Thyroid gland (tissue), 4 donors: ENCODE data around the gene F2R.

Experiments used
- CTCF ChIP-seq, 6 experiments: fragments of 200-600 bp in 3 of 6; fragments of 450-650 bp in 3 of 6; sonication (generic) in 3 of 6; IDR thresholded peaks; one replicate each; pipeline ENCODE4 v1.5.1; 2016 to 2019; ENCODE audit warnings: antibody characterized with exemption in 6 of 6, mild to moderate bottlenecking in 2 of 6, inconsistent platforms in 1 of 6, moderate library complexity in 1 of 6
- POLR2A ChIP-seq, 2 donors: fragments of 450-650 bp; IDR thresholded peaks; one replicate each; pipeline ENCODE4 v1.6.1; 2017; ENCODE audit warnings: antibody characterized with exemption in 2 of 2, mild to moderate bottlenecking in 2 of 2, moderate library complexity in 1 of 2

GRCh38 chr5:76724871-76725270 is 8.9 kb downstream of the F2R start:
- TF ChIP-seq POLR2A (IDR thresholded peaks at IDR 0.05) (no peak), CTCF (IDR thresholded peaks at IDR 0.05) (no peak)
